ENCODE measurements around the gene MEIOSIN.

MEIOSIN gene

DNA sequence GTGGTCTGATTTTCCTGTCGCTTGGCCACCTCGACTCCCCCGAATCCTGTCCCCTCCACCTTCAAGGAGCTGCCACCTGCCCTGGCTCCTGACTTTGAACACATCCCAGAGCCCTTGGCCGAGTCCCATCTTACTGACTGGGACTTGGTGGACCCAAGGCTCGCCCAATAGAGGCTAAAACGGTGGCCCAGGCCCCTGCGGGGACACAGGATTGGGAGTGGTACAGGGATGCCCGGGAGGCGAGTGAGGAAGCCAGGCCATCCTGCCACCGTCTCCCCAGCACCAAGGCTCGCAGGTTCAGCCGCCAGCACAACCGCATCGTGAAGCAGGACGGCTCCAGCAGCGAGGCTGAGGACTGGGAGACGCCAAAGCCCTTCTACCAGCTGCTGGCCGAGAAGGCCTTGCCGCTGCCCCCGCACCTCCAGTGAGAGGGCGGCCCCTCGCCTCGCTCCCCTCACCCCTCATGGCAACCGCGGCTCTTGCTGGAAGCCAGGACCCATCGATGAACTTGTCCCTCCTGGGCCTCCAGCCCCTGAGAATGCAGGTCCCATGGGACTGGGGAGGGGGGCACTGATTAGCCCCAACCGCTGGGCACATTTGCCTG, 30.6 kb downstream of the MEIOSIN start:
- DNase-seq (ENCODE audit: extremely low read depth in 1 of 2, low read depth in 1 of 2) = no peak

DNA sequence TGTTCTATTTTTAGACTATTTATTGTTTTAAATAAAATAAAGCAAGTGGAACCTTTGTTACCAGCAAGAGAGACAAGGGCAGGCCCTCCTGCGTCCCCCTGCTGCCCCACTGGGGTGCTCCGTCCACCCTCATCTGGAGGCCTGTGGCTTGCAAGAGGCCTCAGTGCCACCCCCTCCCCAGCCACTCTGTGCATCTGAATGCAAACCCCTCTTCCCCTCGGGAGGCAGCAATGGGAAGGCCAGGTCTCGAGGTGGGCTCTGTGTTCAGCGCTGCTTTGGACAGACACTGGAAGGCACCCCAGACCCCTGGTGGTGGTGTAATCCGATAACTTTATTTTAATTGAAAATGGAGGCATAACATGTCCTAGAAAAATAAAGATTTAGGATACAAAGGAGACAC, 31.2 kb downstream of the MEIOSIN start:
- no peak for DNase-seq (ENCODE audit: extremely low read depth in 1 of 2, low read depth in 1 of 2)

DNA sequence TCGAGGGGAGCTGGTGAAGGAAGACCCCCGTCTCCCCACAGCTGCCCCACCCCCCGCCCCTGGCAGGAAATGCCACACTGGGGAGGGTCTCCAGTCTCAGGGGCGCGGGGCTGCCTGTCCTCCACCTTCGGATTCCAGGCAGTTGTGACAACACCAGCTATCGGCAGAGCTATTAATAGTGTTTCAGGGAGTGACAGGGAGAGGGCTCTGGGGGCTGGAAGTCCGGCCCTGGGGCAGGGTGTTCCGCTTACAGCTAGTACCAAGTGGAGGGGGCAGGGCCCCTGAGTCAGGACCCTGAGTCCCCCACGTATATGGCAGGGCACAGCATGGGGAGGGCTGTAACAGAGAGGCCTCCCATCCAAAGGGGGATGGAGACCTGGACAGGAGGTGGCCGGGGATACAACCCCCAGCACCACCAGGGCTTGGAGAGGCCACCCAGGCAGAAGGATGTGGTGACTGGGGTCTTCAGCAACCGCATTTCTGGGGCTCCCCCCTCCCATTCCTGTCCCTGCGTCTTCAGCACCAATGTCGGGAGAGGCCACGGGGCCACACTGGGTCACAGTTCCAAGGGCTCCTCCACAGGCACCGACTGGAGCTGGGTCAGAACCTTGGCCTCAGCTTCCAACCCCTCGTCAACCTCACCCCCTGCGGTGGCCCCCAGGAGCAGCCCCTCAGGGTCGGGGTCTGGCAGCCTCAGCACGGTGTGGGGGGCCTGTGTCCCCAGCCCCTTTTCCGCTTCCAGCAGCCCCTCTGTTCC, 31.9 kb downstream of the MEIOSIN start:
- no peak for DNase-seq (ENCODE audit: extremely low read depth in 1 of 2, low read depth in 1 of 2)

DNA sequence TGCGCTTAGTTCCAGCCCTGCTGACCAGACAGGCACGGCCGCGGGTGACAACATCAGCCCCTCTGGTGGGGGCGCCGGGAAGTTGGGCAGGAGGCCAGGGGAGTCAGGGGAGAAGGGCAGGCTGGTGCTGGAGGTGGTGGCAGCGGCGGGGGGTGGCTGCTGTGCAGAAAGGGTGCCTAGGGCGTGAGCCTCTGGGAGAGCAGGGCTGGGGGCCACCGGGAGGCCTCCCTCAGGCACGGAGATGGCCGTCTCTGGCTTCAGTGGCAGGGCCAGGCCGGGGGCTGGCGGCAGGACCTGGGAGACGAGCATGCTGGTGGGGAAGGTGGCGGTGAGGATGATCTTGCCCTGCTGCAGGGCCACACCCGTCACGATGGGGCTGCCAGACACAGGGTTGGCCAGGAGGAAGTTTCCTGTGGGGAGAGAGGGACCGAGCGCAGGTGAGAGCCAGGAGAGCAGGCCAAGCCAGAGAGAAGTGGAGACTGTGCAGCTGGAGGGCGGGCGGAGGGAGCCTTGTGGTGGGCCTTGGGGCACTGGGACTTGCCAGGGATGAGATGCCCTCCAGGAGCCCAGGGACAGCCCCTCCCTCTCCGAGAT, 32.6 kb downstream of the MEIOSIN start:
- DNase-seq (ENCODE audit: extremely low read depth in 1 of 2, low read depth in 1 of 2) = no peak

DNA sequence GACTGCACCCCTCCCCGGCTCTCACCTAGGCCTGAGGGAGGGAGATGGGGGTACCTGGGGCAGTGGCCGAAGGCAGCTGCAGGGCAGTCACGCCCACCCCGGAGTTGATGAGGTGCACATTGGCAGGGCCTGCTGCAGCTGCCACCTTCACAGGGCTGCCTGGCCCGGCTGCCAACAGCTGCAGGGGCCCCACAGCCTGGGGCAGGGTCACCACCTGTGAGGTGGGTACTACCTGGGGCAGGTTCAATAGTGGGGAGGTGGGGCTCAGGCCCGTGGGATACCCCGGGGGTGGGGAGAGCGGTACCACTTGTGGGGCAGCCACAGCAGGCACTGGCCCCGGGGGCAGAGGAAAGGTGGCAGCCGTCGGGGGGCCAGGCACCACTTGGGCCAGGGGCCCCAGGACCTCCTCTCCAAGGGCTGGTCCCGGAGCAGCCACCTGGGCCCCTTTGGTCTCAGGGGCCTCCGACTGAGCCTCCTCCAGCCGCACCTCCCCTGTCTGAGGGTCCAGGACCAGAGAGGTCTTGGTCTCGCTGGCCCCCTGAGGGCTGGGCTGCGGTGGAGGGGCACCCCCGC, 33.1 kb downstream of the MEIOSIN start:
- DNase-seq (ENCODE audit: extremely low read depth in 1 of 2, low read depth in 1 of 2) = no peak

DNA sequence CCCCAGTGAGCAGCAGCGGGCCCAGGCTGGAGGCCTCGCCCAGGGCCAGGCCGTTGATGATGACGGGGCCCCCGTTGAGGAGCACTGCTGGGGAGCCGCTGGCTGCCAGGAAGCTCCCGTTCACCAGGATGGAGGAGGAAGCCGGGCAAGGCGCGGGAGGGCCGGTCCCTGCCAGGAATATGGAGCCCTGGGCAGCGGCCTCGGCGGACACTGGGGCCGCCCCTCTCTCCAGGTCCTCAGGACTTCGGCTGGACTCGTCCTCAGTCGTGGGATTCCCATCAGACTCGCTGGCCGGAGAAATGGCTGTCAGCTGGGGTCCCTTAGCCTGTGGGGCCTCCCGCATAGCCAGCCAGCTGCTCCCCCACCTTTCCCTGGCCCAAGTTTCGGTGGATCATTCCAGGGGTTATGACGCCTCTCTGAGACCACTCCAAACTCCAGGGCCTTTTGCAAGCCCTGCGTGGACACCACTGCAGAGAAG, 33.7 kb downstream of the MEIOSIN start:
- DNase-seq (ENCODE audit: extremely low read depth in 1 of 2, low read depth in 1 of 2) = no peak

DNA sequence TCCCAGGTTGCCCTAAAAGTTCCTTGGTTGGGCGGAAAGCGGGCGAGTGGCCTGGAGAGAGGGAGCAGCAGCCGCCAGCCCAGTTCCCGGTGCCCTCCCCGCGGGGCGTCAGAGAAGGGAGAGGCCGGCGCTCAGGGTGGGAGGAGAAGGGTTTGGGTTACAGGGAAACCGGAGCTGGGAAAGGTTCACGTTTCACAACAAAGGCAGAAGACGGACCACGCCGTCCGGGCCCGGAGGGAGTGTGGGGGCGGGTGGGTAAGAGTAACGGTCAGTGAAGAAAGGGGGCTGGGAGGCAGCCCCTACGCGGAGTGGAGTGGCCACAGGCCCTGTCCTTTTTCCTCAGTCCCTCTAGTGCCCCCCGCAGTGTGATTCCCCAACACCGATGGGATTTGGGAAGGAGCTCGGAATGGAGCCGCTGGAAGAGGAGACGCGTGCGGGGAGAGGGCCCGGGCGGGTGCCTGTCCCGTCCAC, 34.2 kb downstream of the MEIOSIN start:
- no peak for DNase-seq (ENCODE audit: extremely low read depth in 1 of 2, low read depth in 1 of 2)

DNA sequence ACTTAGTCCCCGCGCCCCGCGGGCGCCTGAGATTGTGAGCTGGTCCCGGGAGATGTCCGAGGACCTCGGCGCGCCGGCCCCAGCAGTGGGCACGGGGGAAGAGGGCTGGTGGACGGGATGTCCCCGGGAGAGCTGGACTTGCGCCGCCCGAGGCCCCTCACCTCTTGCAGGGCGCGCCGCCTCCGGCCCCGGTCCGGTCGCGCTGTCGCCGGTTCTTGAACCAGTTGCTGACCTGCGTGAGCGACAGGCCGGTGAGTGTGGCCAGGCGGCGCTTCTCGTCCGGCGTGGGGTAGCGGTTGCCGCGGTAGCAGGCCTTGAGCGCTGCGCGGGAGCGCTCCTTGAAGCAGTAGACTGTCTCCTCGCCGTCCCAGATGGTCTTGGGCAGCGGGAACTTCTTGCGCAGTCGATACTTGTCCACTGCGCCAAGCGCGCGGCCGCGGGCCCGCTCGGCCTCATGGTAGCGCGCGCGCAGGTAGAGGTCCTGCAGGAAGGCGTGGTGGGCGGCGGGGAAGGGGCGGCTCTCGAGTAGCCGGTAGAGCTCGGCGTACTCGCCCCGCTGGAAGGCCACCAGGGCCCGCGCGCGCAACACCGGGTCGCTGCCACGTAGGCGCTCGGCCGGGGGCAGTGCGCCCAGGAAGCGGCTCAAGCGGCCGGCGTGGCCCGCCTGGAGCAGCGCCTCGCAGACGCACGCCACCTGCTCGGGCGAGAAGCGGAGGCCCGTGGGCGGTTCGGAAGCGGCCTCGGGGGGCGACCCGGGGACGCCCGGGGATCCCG, 34.8 kb downstream of the MEIOSIN start:
- DNase-seq (ENCODE audit: extremely low read depth in 1 of 2, low read depth in 1 of 2) = no peak

DNA sequence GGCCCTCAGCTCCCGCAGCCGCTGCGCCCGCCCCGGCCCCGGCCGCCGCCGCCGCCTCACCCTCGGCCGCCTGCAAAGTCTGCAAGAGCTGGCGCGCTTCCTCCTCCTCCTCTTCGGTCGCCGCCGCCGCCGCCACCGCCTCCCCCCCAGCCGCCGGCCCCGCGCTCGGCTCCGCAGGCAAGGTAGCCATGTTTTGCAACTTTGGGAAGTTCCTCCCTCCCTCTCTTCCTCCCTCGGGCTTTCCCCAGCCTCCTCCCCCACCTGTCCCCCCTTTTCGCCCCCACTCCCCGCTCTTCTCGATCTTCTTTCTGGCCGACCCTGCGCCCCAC, 35.4 kb downstream of the MEIOSIN start:
- no peak for DNase-seq (ENCODE audit: extremely low read depth in 1 of 2, low read depth in 1 of 2)

DNA sequence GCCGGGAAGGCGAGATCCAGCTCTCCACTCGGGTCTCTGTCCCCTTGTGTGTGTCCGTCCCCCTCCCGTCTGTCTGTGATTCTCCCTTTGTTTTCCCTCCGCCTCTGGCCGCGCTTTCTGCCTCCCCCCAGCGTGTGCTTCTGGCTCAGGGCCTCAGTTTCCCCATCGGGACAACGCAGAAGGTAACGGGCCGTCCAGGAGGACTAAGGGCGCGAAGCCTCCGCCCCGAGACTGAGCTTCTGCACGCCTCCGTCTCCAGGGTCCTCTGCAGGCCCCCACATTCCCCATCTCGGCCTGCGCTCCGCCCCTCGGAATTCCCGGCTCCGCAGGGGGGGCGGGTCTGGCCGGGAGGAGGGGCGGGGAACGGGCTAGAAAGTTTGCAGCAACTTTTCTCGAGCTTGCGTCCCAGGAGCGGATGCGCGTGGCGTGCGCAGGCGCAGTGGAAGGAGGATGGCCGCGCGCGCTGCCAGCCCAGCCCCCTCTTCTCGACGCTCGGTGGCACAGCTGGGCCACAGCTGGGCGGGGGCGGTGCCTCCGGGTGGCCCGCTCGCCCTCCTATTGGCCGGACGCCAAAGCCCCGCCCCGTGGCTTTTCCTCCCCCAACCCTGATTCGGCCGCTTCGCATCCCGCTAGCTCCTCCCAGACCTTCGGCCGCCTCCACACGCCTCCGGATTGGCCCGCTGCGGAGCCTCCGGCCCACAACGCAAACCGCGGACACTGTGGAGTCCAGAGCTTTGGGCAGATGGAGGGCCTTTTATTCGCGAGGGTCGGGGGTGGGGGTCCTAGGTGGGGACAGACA, 35.9 kb downstream of the MEIOSIN start, which contains the start of gene SIX5:
SIX5 (minus strand) TSS at position 269 of the 799 bp plus-strand sequence. CDS start 408 bp downstream, outside the sequence.
- DNase-seq (ENCODE audit: extremely low read depth in 1 of 2, low read depth in 1 of 2) = peak; percentile 92 to 95

DNA sequence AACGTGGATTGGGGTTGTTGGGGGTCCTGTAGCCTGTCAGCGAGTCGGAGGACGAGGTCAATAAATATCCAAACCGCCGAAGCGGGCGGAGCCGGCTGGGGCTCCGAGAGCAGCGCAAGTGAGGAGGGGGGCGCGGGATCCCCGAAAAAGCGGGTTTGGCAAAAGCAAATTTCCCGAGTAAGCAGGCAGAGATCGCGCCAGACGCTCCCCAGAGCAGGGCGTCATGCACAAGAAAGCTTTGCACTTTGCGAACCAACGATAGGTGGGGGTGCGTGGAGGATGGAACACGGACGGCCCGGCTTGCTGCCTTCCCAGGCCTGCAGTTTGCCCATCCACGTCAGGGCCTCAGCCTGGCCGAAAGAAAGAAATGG, 36.6 kb downstream of the MEIOSIN start:
- DNase-seq (ENCODE audit: extremely low read depth in 1 of 2, low read depth in 1 of 2) = no peak

DNA sequence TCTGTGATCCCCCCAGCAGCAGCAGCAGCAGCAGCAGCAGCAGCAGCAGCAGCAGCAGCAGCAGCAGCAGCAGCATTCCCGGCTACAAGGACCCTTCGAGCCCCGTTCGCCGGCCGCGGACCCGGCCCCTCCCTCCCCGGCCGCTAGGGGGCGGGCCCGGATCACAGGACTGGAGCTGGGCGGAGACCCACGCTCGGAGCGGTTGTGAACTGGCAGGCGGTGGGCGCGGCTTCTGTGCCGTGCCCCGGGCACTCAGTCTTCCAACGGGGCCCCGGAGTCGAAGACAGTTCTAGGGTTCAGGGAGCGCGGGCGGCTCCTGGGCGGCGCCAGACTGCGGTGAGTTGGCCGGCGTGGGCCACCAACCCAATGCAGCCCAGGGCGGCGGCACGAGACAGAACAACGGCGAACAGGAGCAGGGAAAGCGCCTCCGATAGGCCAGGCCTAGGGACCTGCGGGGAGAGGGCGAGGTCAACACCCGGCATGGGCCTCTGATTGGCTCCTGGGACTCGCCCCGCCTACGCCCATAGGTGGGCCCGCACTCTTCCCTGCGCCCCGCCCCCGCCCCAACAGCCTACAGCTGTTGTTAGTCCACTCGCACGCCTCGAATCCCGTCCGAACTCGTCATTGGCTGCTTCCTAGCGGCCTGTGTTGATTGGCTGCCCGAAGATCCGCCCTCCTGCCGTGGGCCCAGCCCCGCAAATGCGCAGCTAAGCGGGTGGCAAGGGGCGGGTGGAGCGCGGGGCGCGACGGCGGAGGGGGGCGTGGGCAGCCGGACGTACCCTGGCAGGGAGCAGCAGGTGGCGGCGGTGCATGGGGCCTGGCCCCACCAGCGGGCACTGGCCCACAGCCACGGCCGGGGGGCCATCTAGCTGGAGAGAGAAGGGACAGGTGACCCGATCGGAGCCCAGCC, 37.2 kb downstream of the MEIOSIN start:
- DNase-seq (ENCODE audit: extremely low read depth in 1 of 2, low read depth in 1 of 2) = peak; percentile 79 to 81

DNA sequence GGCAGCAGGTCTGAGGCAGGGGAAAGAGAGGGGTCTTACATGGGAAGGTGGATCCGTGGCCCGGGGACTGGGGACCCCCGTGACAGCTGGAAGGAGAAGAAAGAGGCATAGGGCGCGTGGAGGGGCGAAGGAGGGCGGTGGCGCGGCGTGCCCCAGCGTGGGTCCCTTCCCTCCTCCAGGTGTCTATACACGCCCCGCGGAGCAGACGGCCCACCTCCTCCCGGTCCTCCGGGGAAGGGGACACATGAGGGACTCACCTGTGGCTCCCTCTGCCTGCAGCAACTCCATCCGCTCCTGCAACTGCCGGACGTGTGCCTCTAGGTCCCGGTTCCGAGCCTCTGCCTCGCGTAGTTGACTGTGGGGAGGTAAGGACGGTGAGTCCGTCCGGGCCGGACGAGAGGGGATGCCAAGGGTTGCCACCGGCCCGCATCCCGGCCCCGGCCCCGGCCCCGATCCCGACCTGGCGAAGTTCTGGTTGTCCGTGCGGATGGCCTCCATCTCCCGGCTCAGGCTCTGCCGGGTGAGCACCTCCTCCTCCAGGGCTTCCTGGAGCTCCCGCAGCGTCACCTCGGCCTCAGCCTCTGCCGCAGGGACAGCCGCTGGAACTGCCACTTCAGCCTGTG, 38.2 kb downstream of the MEIOSIN start:
- DNase-seq (ENCODE audit: extremely low read depth in 1 of 2, low read depth in 1 of 2) = no peak

DNA sequence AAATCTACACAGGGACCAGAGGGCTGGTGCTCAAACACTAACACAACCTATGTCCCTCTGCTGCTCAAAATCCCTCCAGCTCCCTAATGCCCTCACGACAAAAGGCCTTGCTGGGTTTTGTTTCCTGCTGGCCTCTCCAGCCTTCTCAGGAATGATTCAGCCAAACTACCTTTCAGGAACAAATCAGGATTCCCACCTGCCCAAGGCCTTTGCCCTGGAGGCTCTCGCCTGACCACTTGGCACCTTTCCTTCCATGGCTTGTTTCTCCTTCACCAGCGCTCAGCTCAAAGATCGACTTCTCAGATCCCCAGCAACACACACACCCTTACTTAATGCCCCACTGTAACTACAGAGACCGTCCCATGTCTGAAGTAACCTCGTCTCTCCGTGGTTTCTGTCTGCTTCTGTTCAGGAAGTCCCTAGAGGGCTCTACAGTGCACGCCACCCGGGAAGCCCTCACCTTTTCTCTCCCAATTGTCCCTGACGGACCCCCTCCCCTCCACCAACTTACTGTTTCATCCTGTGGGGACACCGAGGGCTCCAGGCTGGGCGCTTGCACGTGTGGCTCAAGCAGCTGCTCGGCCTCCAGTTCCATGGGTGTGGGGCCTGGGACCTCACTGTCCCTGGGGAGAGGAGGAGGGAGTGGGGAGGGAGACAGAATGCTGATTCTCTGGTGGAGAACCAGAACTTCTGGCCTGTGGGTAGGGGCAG, 39.0 kb downstream of the MEIOSIN start:
- no peak for DNase-seq (ENCODE audit: extremely low read depth in 1 of 2, low read depth in 1 of 2)

DNA sequence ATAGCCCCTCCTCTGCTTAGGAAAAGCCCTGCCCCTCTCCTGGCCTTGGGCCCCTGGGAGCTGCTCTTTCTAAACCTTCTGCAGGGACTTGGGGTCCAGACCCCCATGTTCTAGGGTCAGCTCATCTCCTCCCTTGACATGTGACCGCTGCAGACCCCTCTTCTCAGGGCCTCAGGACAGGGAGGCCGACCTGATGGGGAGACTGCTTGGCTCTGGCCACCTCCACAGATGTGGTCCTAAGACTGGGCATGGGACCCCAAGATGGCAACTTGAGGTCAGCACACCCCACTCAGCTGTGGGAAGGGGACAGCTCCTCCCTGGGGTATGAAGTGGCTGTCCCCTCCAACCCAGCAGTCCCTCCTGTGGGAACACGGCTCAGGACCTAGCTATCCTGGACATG, 39.7 kb downstream of the MEIOSIN start:
- DNase-seq (ENCODE audit: extremely low read depth in 1 of 2, low read depth in 1 of 2) = no peak

DNA sequence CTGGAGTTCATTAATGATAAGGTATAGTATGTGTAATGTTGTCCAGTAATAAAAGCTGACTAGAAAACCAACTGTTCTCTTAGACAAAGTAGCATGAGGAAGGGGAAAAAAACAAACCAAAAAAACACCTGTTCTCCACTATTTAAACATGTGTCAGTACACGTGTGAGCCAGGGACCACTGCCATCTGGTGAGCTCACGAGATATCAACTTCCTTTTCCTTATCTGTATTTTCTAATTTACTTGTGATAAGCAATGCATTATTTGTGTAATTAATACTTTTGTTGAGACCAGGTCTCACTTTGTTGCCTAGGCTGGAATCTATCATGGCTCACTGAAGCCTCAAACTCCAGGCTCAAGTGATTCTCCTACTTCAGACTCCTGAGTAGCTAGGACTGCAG, 40.1 kb downstream of the MEIOSIN start:
- DNase-seq (ENCODE audit: extremely low read depth in 1 of 2, low read depth in 1 of 2) = no peak

DNA sequence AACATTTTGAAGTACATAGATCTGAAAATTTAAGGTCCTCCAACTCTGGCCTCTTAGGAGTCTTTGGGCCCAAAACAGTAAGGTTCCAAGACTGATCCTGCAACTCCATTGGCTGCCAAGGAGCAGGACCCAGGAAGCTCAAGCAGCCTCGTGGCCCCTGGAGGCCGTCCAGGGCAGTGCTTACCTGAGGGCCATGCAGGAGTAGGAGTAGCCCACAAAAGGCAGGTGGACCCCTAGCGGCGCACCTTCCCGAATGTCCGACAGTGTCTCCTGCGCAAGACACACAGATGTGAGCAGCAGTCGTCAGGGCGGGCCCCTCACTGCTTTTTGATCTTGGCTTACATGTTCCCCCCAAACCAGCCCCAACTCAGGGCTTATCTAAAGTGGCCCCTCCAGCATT, 41.5 kb downstream of the MEIOSIN start:
- DNase-seq (ENCODE audit: extremely low read depth in 1 of 2, low read depth in 1 of 2) = no peak

DNA sequence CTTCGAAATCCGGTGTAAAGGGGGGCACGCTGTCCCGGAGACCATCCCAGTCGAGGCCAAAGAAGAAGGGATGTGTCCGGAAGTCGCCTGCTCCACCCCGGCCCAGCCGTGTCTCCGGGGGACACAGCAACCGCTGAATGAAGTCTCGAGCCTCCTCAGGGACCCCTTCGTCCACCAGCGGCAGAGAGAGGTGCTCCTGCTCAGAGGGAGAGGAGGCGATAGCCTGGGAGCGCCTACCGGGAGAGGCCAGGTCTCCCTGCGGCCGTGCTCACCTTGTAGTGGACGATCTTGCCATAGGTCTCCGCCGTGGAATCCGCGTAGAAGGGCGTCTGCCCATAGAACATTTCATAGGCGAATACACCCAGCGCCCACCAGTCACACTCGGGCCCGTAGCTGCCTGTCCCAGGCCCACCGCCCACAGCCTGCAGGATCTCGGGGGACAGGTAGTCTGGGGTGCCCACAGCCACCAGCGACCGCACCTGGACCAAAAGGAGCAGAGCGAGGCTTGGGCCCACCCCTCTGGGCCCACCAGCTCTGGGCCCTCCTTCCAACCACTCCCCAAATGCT, 44.2 kb downstream of the MEIOSIN start:
- DNase-seq (ENCODE audit: extremely low read depth in 1 of 2, low read depth in 1 of 2) = no peak

All from stimulated activated CD8-positive, alpha-beta memory T cell treated with anti-CD3 and anti-CD28 coated beads, Interleukin-7, amount 100 ng/mL, for 48 hours (primary cell).